Natural killer cell treated with Interleukin-12 subunit alpha and Interleukin-12 subunit beta and Interleukin-15 and Interleukin-18, amount 100 ng/mL, for 72 hours (primary cell): Measurements from ENCODE around the gene PAX5. TPM values are rescaled to one million over a fixed set of nuclear protein-coding genes. Genes with fewer than 3 reads are reported as not detected.

ENCODE experiments used
- ATAC-seq, 2 donors: fragments of 150-1000 bp; cut with Tn5 transposase in 1 of 2; sonication (Bioruptor Pico), chemical (Tn5 transposase) in 1 of 2; 2 replicates each; pipeline ENCODE4 v1.10.0; 2021
- DNase-seq: peaks from one replicate; pipeline ENCODE4 v3.0.0; 2022; ENCODE audit warnings: low spot score
- H3K27ac Mint-ChIP-seq, 2 donors: 1 replicate in 1 of 2; 2 replicates in 1 of 2; pipeline ENCODE4 v1.8.0; 2022; ENCODE audit warnings: mixed read lengths in 2 of 2, mild to moderate bottlenecking in 1 of 2, moderate library complexity in 1 of 2
- H3K27me3 Mint-ChIP-seq, 2 donors: 1 replicate in 1 of 2; 2 replicates in 1 of 2; pipeline ENCODE4 v1.8.0; 2022; ENCODE audit warnings: mixed read lengths in 2 of 2
- H3K36me3 Mint-ChIP-seq: one replicate; pipeline ENCODE4 v1.8.0; 2022; ENCODE audit warnings: mixed read lengths
- H3K4me1 Mint-ChIP-seq, 2 donors: 1 replicate in 1 of 2; 2 replicates in 1 of 2; pipeline ENCODE4 v1.8.0; 2022; ENCODE audit warnings: low read depth in 2 of 2, mixed read lengths in 2 of 2, mild to moderate bottlenecking in 1 of 2
- H3K4me3 Mint-ChIP-seq: one replicate; pipeline ENCODE4 v1.8.0; 2022; ENCODE audit warnings: mixed read lengths
- H3K9me3 Mint-ChIP-seq: 2 replicates; pipeline ENCODE4 v1.8.0; 2022; ENCODE audit warnings: mixed read lengths
- total RNA-seq, 2 donors: library from RNA; stranded (reverse); gene quantifications; one replicate each; pipeline ENCODE4 v1.2.3, GENCODE V29; 2022

PAX5 gene
- total RNA-seq, 2 donors from 2014 or later = 0.29 to 2.1 TPM

- DNase-seq = no peak
- H3K27ac Mint-ChIP-seq = no peak overlapping the region
- peaks cover 9 to 24% of the 10 kb centered on the region in 2 donors for H3K27me3 Mint-ChIP-seq
- H3K4me1 Mint-ChIP-seq = no peaks in the 10 kb centered on the region
- peaks cover 4% of the 10 kb centered on the region for H3K9me3 Mint-ChIP-seq
- no peak for ATAC-seq
- H3K36me3 Mint-ChIP-seq = peaks cover 8% of the 10 kb centered on the region
- no peak overlapping the region for H3K4me3 Mint-ChIP-seq
These were observed 237.2 kb downstream of the PAX5 start for GRCh38 chr9:36796671-36797419.

GRCh38 chr9:36794461-36794860 lies 239.6 kb downstream of the PAX5 start:
- Mint-ChIP-seq H3K4me3 (no peak overlapping the region), H3K4me1 (no peaks in the 10 kb centered on the region), H3K27ac (no peak overlapping the region), H3K36me3 (peaks cover 8% of the 10 kb centered on the region), H3K9me3 (peaks cover 4% of the 10 kb centered on the region), H3K27me3 (peaks cover 0 to 7% of the 10 kb centered on the region in 2 donors)
- DNase-seq (no peak), ATAC-seq (no peak)

GRCh38 chr9:36793277-36793676 lies 240.8 kb downstream of the PAX5 start:
- ATAC-seq (no peak), DNase-seq (no peak)
- no peak overlapping the region for H3K4me3 Mint-ChIP-seq
- no peak overlapping the region for H3K27ac Mint-ChIP-seq
- H3K27me3 Mint-ChIP-seq = peaks cover 0 to 7% of the 10 kb centered on the region in 2 donors
- no peaks in the 10 kb centered on the region for H3K4me1 Mint-ChIP-seq
- peaks cover 8% of the 10 kb centered on the region for H3K36me3 Mint-ChIP-seq
- peaks cover 4% of the 10 kb centered on the region for H3K9me3 Mint-ChIP-seq

- DNase-seq (no peak), ATAC-seq (no peak)
- H3K4me3 Mint-ChIP-seq = no peak overlapping the region
- peaks cover 8% of the 10 kb centered on the region for H3K36me3 Mint-ChIP-seq
- peaks cover 3 to 19% of the 10 kb centered on the region in 2 donors for H3K27me3 Mint-ChIP-seq
- peaks cover 4% of the 10 kb centered on the region for H3K9me3 Mint-ChIP-seq
- H3K4me1 Mint-ChIP-seq = no peaks in the 10 kb centered on the region
- no peak overlapping the region for H3K27ac Mint-ChIP-seq
These were observed 242.7 kb downstream of the PAX5 start for GRCh38 chr9:36791222-36791950.

GRCh38 chr9:36789886-36790285 lies 244.2 kb downstream of the PAX5 start:
- H3K36me3 Mint-ChIP-seq = peaks cover 8% of the 10 kb centered on the region

GRCh38 chr9:36788534-36788933 lies 245.5 kb downstream of the PAX5 start:
- Mint-ChIP-seq H3K36me3 (peaks cover 7% of the 10 kb centered on the region), H3K27ac (no peak overlapping the region), H3K9me3 (peaks cover 4% of the 10 kb centered on the region), H3K4me1 (no peaks in the 10 kb centered on the region), H3K27me3 (peaks cover 18 to 41% of the 10 kb centered on the region in 2 donors), H3K4me3 (no peak overlapping the region)
- ATAC-seq = no peak
- DNase-seq = no peak

More at GRCh38 chr9:36789886-36790285, 244.2 kb downstream of the PAX5 start:
- peaks cover 4% of the 10 kb centered on the region for H3K9me3 Mint-ChIP-seq
- DNase-seq (no peak), ATAC-seq (no peak)
- H3K4me1 Mint-ChIP-seq = no peaks in the 10 kb centered on the region
- peaks cover 11 to 31% of the 10 kb centered on the region in 2 donors for H3K27me3 Mint-ChIP-seq
- no peak overlapping the region for H3K4me3 Mint-ChIP-seq
- no peak overlapping the region for H3K27ac Mint-ChIP-seq

GRCh38 chr9:36787709-36788108 lies 246.4 kb downstream of the PAX5 start:
- Mint-ChIP-seq H3K9me3 (no peaks in the 10 kb centered on the region), H3K4me3 (no peak overlapping the region), H3K36me3 (no peaks in the 10 kb centered on the region), H3K27ac (no peak overlapping the region), H3K4me1 (no peaks in the 10 kb centered on the region), H3K27me3 (peaks cover 18 to 45% of the 10 kb centered on the region in 2 donors)
- DNase-seq (no peak), ATAC-seq (peak in 1 of 2 donors; percentile 24)

Other genes starting within 250 kb of the PAX5 start
- gene ZCCHC7, start 86.3 kb upstream of the PAX5 start, total RNA-seq = 10 to 100 TPM; 20.7 to 25.7 TPM